ENCODE data around the gene SMKR1.

DNA sequence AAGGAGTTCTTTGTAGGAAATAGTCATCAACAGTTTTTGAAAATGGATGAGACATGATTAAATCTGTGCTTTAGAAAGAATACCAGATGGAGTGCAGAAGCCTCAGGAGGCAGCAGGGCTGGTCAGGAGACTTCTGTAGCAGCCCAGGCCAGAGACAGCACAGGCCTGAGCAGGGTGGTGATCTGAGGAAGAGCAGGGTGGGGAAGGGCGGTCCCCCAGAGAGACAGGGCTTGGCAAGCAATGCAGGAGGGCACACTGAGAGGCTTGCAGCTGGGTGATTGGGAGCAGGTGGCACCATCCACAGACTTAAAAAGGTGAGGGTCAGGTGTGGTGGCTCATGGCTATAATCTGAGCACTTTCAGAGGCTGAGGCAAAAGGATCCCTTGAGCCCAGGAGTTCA lies 4.3 kb upstream of the SMKR1 start:
- TF ChIP-seq CTCF (IDR thresholded peaks at IDR 0.05) (no peak), POLR2A (IDR thresholded peaks at IDR 0.05) (no peak)

All from body of pancreas (tissue), 4 donors.